Kidney (tissue), 14 donors: ENCODE results near the gene SIDT2. TPM values are rescaled to one million over a fixed set of nuclear protein-coding genes. Genes with fewer than 3 reads are reported as not detected.

Source experiments
- DNase-seq, 5 donors: peaks; one replicate each; pipeline ENCODE4 v3.0.0-alpha.2; 2013 to 2020
- FAIRE-seq: peaks from 2 replicates; lab custom pipeline; 2012; peaks lifted over from hg19 to GRCh38; lab: Jason Lieb, UNC
- H3K27ac ChIP-seq, 2 donors: one replicate each; pipeline ENCODE4 v1.7.0; 2013; ENCODE audit warnings: low read depth in 2 of 2, low read length in 2 of 2, inconsistent platforms in 1 of 2
- H3K27me3 ChIP-seq: one replicate; pipeline ENCODE4 v1.7.1; 2013; ENCODE audit warnings: low read length, inconsistent platforms; ENCODE audit not compliant: control insufficient read depth, insufficient read depth
- H3K36me3 ChIP-seq, 3 donors: one replicate each; pipeline versions ENCODE4 v1.7.0 to v1.7.1; 2013; ENCODE audit warnings: low read length in 3 of 3, control low read depth in 1 of 3, inconsistent platforms in 1 of 3; ENCODE audit not compliant: insufficient read depth in 3 of 3, control insufficient read depth in 2 of 3
- H3K4me1 ChIP-seq, 3 donors: one replicate each; pipeline versions ENCODE4 v1.7.0 to v1.7.1; 2013; ENCODE audit warnings: low read length in 3 of 3, inconsistent platforms in 1 of 3, low read depth in 1 of 3; ENCODE audit not compliant: control insufficient read depth in 2 of 3, insufficient read depth in 2 of 3
- H3K4me3 ChIP-seq, 3 donors: one replicate each; pipeline versions ENCODE4 v1.7.0 to v1.8.1; 2013; ENCODE audit warnings: low read length in 3 of 3, control low read depth in 1 of 3, inconsistent platforms in 1 of 3
- H3K9ac ChIP-seq, 3 donors: one replicate each; pipeline versions ENCODE4 v1.7.0 to v1.7.1; 2013; ENCODE audit warnings: low read length in 3 of 3, control low read depth in 1 of 3, inconsistent platforms in 1 of 3
- H3K9me3 ChIP-seq, 3 donors: one replicate each; pipeline versions ENCODE4 v1.7.0 to v1.7.1; 2013; ENCODE audit warnings: low read length in 3 of 3, control low read depth in 1 of 3, inconsistent platforms in 1 of 3; ENCODE audit not compliant: control insufficient read depth in 2 of 3, insufficient read depth in 1 of 3
- CTCF ChIP-seq: IDR thresholded peaks from 3 replicates; pipeline ENCODE4 v1.5.1; 2012; ENCODE audit warnings: mild to moderate bottlenecking, moderate library complexity, borderline replicate concordance; ENCODE audit not compliant: insufficient read depth; ENCODE audit errors: extremely low read depth
- intact Hi-C: fragments of 100-400 bp; cut with DNase I; formaldehyde crosslinking; loops from one replicate; pipeline ENCODE4 v1.11.1; 2022
- polyA plus RNA-seq: library from polyadenylated mRNA; stranded (reverse); fragments of 350-450 nt; fragmentation: Illumina TruSeq; extraction: RNeasy Lipid Tissue Mini Kit (QIAGEN cat#74804); gene quantifications from one replicate; pipeline ENCODE4 v1.2.3, GENCODE V29; 2014; ENCODE audit warnings: low read depth, low replicate concordance; ENCODE audit not compliant: insufficient read depth
- total RNA-seq: library from RNA; stranded (reverse); fragmentation: NEBNext Ultra II Directional; extraction: Animal tissue kit (Norgen Biotek cat#: 25700); gene quantifications from one replicate; pipeline ENCODE4 v1.2.1, GENCODE V29; 2021
- donor health status: control.
- donor health status: control.
- donor health status: control.
- donor health status: control.
- donor health status: control.
- donor health status: DM: yes; HTN: yes; CAD: no.
- donor health status: Normal renal cell carcinoma (clear cell type).

Gene SIDT2
- total and polyA plus RNA-seq, 2 donors from 2014 or later: 16.4 to 37.4 TPM

- H3K4me1 ChIP-seq: peaks cover 0 to under 1% (median 0%) of the 10 kb centered on the region in 3 donors
- peaks cover 0 to 29% (median 29%) of the 10 kb centered on the region in 3 donors for H3K36me3 ChIP-seq
- FAIRE-seq (no peak), DNase-seq (peak in 2 of 5 donors; percentile 24 to 29)
- TF ChIP-seq CTCF: no peak
- H3K27me3 ChIP-seq: no peaks in the 10 kb centered on the region
- no peaks in the 10 kb centered on the region for H3K9me3 ChIP-seq
- H3K9ac ChIP-seq: no peak overlapping the region
- intact Hi-C loops: no loop called here
- no peak overlapping the region for H3K4me3 ChIP-seq
- no peak overlapping the region for H3K27ac ChIP-seq
Measured at GRCh38 chr11:117186431-117186761, 7.9 kb downstream of the SIDT2 start.

GRCh38 chr11:117187007-117187406 lies 8.5 kb downstream of the SIDT2 start:
- Histone ChIP-seq H3K9ac (no peak overlapping the region), H3K27ac (no peak overlapping the region), H3K4me3 (no peak overlapping the region), H3K27me3 (no peaks in the 10 kb centered on the region), H3K9me3 (no peaks in the 10 kb centered on the region), H3K4me1 (no peaks in the 10 kb centered on the region), H3K36me3 (peaks cover 0 to 32% (median 30%) of the 10 kb centered on the region in 3 donors)
- DNase-seq (peak in 2 of 5 donors; percentile 30 to 35), FAIRE-seq (no peak)
- intact Hi-C loops: no loop called here
- TF ChIP-seq CTCF: no peak

GRCh38 chr11:117187428-117187798 lies 8.9 kb downstream of the SIDT2 start:
- FAIRE-seq (no peak), DNase-seq (peak in 1 of 5 donors; percentile 58)
- Histone ChIP-seq H3K27me3 (no peaks in the 10 kb centered on the region), H3K9me3 (no peaks in the 10 kb centered on the region), H3K4me3 (no peak overlapping the region), H3K9ac (no peak overlapping the region), H3K36me3 (peaks cover 0 to 30% (median 29%) of the 10 kb centered on the region in 3 donors), H3K27ac (no peak overlapping the region), H3K4me1 (no peaks in the 10 kb centered on the region)
- intact Hi-C loops: no loop called here
- TF ChIP-seq CTCF: no peak
